H9 (cell line): Measurements from ENCODE around the gene DICER1. TPM values are rescaled to one million over a fixed set of nuclear protein-coding genes. Genes with fewer than 3 reads are reported as not detected.

ENCODE experiments used
- DNase-seq: peaks from one replicate; pipeline ENCODE4 v3.0.0-alpha.2; 2017
- H2AFZ ChIP-seq: one replicate; pipeline ENCODE4 v1.6.1; 2013; ENCODE audit warnings: mild to moderate bottlenecking, low read length, control low read depth, moderate library complexity
- H2AK5ac ChIP-seq: 2 replicates; pipeline ENCODE4 v1.6.1; 2013; ENCODE audit warnings: low read length, control low read depth, mixed read lengths; ENCODE audit not compliant: insufficient read length
- H2BK120ac ChIP-seq: one replicate; pipeline ENCODE4 v1.6.1; 2013; ENCODE audit warnings: low read depth, mild to moderate bottlenecking, low read length, control low read depth, inconsistent platforms; ENCODE audit not compliant: poor library complexity, severe bottlenecking
- H2BK12ac ChIP-seq: 2 replicates; pipeline ENCODE4 v1.6.1; 2013; ENCODE audit warnings: low read length, control low read depth, mixed read lengths, low read depth; ENCODE audit not compliant: insufficient read length
- H2BK15ac ChIP-seq: 2 replicates; pipeline ENCODE4 v1.6.1; 2013; ENCODE audit warnings: low read depth, low read length, control low read depth
- H2BK20ac ChIP-seq: one replicate; pipeline ENCODE4 v1.6.1; 2013; ENCODE audit warnings: low read depth, mild to moderate bottlenecking, low read length, control low read depth, inconsistent platforms; ENCODE audit not compliant: poor library complexity, severe bottlenecking
- H2BK5ac ChIP-seq: 2 replicates; pipeline ENCODE4 v1.6.1; 2013; ENCODE audit warnings: low read length, control low read depth, mixed read lengths; ENCODE audit not compliant: insufficient read length
- H3K14ac ChIP-seq: 2 replicates; pipeline ENCODE4 v1.6.1; 2013; ENCODE audit warnings: low read length, control low read depth; ENCODE audit not compliant: insufficient read depth
- H3K18ac ChIP-seq: 2 replicates; pipeline ENCODE4 v1.6.1; 2013; ENCODE audit warnings: low read depth, mild to moderate bottlenecking, mixed read lengths, low read length, control low read depth; ENCODE audit not compliant: insufficient read length
- H3K23ac ChIP-seq: 2 replicates; pipeline ENCODE4 v1.6.1; 2013; ENCODE audit warnings: low read length, control low read depth, mixed read lengths, low read depth; ENCODE audit not compliant: insufficient read length
- H3K23me2 ChIP-seq: 2 replicates; pipeline ENCODE4 v1.6.1; 2013; ENCODE audit warnings: low read depth, mild to moderate bottlenecking, mixed read lengths, low read length, control low read depth; ENCODE audit not compliant: insufficient read length, poor library complexity, severe bottlenecking
- H3K27ac ChIP-seq: 2 replicates; pipeline ENCODE4 v1.5.1; 2013; ENCODE audit warnings: low read length, control low read depth, mixed read lengths, low read depth; ENCODE audit not compliant: insufficient read length
- H3K27me3 ChIP-seq: 2 replicates; pipeline ENCODE4 v1.6.1; 2013; ENCODE audit warnings: low read length, control low read depth, inconsistent platforms; ENCODE audit not compliant: insufficient read depth
- H3K4ac ChIP-seq: 2 replicates; pipeline ENCODE4 v1.6.1; 2013; ENCODE audit warnings: low read depth, mild to moderate bottlenecking, control low read depth, inconsistent platforms, low read length, moderate library complexity
- H3K4me1 ChIP-seq: 2 replicates; pipeline ENCODE4 v1.6.1; 2013; ENCODE audit warnings: low read length, control low read depth, inconsistent platforms; ENCODE audit not compliant: insufficient read depth
- H3K4me2 ChIP-seq: 2 replicates; pipeline ENCODE4 v1.6.1; 2013; ENCODE audit warnings: low read length, control low read depth, mixed read lengths; ENCODE audit not compliant: insufficient read length, insufficient read depth
- H3K56ac ChIP-seq: 2 replicates; pipeline ENCODE4 v1.6.1; 2013; ENCODE audit warnings: low read depth, mild to moderate bottlenecking, mixed read lengths, low read length, control low read depth; ENCODE audit not compliant: insufficient read length
- H3K79me1 ChIP-seq: 2 replicates; pipeline ENCODE4 v1.6.1; 2013; ENCODE audit warnings: low read depth, mild to moderate bottlenecking, moderate library complexity, low read length, control low read depth, inconsistent platforms; ENCODE audit not compliant: insufficient read depth, poor library complexity, severe bottlenecking
- H3K79me2 ChIP-seq: 2 replicates; pipeline ENCODE4 v1.6.1; 2013; ENCODE audit warnings: low read length, control low read depth, inconsistent platforms; ENCODE audit not compliant: insufficient read depth
- H3K9ac ChIP-seq: 2 replicates; pipeline ENCODE4 v1.6.1; 2013; ENCODE audit warnings: low read length, control low read depth, mixed read lengths; ENCODE audit not compliant: insufficient read length; ENCODE audit errors: extremely low read depth
- H3K9me3 ChIP-seq: one replicate; pipeline ENCODE4 v1.6.1; 2013; ENCODE audit warnings: low read depth, low read length, inconsistent platforms; ENCODE audit not compliant: control insufficient read depth
- H3T11ph ChIP-seq: one replicate; pipeline ENCODE4 v1.6.1; 2013; ENCODE audit warnings: mild to moderate bottlenecking, low read length, control low read depth, inconsistent platforms
- H4K20me1 ChIP-seq: one replicate; pipeline ENCODE4 v1.6.1; 2013; ENCODE audit not compliant: control insufficient read depth, insufficient read length, insufficient read depth
- H4K5ac ChIP-seq: 2 replicates; pipeline ENCODE4 v1.6.1; 2013; ENCODE audit warnings: low read depth, mild to moderate bottlenecking, mixed read lengths, low read length, control low read depth; ENCODE audit not compliant: insufficient read length
- H4K8ac ChIP-seq: replicated peaks from 2 replicates; pipeline ENCODE4 v1.6.1; 2013; ENCODE audit warnings: low read length, control low read depth, mixed read lengths, low read depth; ENCODE audit not compliant: insufficient read length
- H4K91ac ChIP-seq: 2 replicates; pipeline ENCODE4 v1.6.1; 2013; ENCODE audit warnings: low read depth, mild to moderate bottlenecking, moderate library complexity, mixed read lengths, low read length, control low read depth; ENCODE audit not compliant: insufficient read length
- H3K27ac Mint-ChIP-seq, 3 experiments: 2 replicates in 2 of 3; 3 replicates in 1 of 3; pipeline ENCODE4 v1.8.0; 2020 to 2021; ENCODE audit warnings: mixed read lengths in 3 of 3, mild to moderate bottlenecking in 1 of 3, moderate library complexity in 1 of 3
- H3K27me3 Mint-ChIP-seq: 2 replicates; pipeline ENCODE4 v1.8.0; 2021; ENCODE audit warnings: low read depth, mild to moderate bottlenecking, moderate library complexity, mixed read lengths
- H3K36me3 Mint-ChIP-seq, 3 experiments: 2 replicates in 2 of 3; 3 replicates in 1 of 3; pipeline ENCODE4 v1.8.0; 2020 to 2021; ENCODE audit warnings: low read depth in 3 of 3, mixed read lengths in 3 of 3; ENCODE audit not compliant: insufficient read depth in 1 of 3
- H3K4me1 Mint-ChIP-seq, 2 experiments: 2 replicates each; pipeline ENCODE4 v1.8.0; 2020; ENCODE audit warnings: mixed read lengths in 2 of 2
- H3K4me3 Mint-ChIP-seq, 2 experiments: 2 replicates in 1 of 2; 3 replicates in 1 of 2; pipeline ENCODE4 v1.8.0; 2020 to 2021; ENCODE audit warnings: mild to moderate bottlenecking in 2 of 2, mixed read lengths in 2 of 2, moderate library complexity in 1 of 2
- H3K9me3 Mint-ChIP-seq, 2 experiments: 2 replicates in 1 of 2; 3 replicates in 1 of 2; pipeline ENCODE4 v1.8.0; 2020; ENCODE audit warnings: mild to moderate bottlenecking in 2 of 2, mixed read lengths in 2 of 2, moderate library complexity in 1 of 2
- WGBS: extraction: QIAGEN DNeasy Blood & Tissue Kit; methylation state at CpG from one replicate; pipeline ENCODE4 v1.1.7; 2013; ENCODE audit warnings: missing lambda C conversion rate, low lambda C conversion rate, mixed read lengths; ENCODE audit not compliant: insufficient read length; ENCODE audit errors: extremely low coverage; 5-methylcytosine and 5-hydroxymethylcytosine counted together
- total RNA-seq: library from RNA; stranded (reverse); gene quantifications from 2 replicates; pipeline ENCODE4 v1.2.1, GENCODE V29; 2021
- TF ChIP-seq, protein P1 (sequence below): fragments of 200-600 bp; sonication (generic); conservative IDR thresholded peaks from 3 replicates; pipeline ENCODE4 v1.8.0; 2021; ENCODE audit warnings: antibody characterized with exemption, mild to moderate bottlenecking

DICER1 gene
- total RNA-seq, 1 experiment from 2014 or later: 57.0 TPM

DNA sequence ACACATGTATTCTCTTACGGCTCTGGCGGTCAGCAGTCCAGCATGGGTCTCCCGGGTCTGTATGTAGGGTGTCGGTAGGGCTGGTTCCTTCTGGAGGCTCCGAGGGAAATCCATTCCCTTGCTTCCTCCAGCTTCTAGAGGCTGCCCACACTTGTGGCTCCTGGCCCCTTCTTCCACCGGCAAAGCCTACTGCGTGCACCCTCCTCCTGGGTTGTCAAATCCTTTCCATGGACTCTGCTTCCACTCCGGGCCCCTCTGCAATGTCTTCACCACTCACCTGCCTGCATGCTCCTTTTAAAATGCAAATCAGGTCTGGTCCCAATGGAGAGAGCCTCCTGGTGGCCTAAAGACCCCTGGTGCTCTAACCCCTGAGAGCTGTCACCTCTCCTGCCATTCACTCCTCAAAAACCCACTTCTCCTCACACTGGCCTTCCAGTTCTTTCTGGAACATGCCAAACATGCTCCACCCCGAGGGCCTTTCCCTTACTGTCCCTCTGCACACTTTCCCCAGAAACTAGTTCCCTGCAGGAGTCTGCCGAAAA lies 108.5 kb downstream of the DICER1 start:
- Mint-ChIP-seq H3K4me3 (no peak overlapping the region; a peak in 1 of 5 replicates), H3K27ac (peak overlapping the region in 1 of 3 experiments; percentile 21; a peak in 3 of 7 replicates), H3K4me1 (peaks cover 24 to 36% of the 10 kb centered on the region in 2 experiments), H3K36me3 (no peaks in the 10 kb centered on the region; a peak in 1 of 7 replicates), H3K27me3 (peaks cover 60% of the 10 kb centered on the region), H3K9me3 (no peaks in the 10 kb centered on the region; a peak in 2 of 5 replicates)
- H3K9me3 ChIP-seq: no peaks in the 10 kb centered on the region
- no peak overlapping the region for H2BK12ac ChIP-seq
- no peaks in the 10 kb centered on the region for H4K20me1 ChIP-seq
- no peak overlapping the region for H2BK20ac ChIP-seq
- H3K79me2 ChIP-seq: no peaks in the 10 kb centered on the region
- H4K8ac ChIP-seq: no peak overlapping the region
- no peak overlapping the region for H2AK5ac ChIP-seq
- H2BK15ac ChIP-seq: no peak overlapping the region
- no peak overlapping the region for H3T11ph ChIP-seq
- H3K14ac ChIP-seq: no peak overlapping the region
- H3K27ac ChIP-seq: no peak overlapping the region
- H2AFZ ChIP-seq: no peak overlapping the region
- no CpG with 5 or more reads among the region's 10 CpGs for WGBS
- H3K18ac ChIP-seq: no peak overlapping the region
- H3K4me2 ChIP-seq: no peak overlapping the region
- no peak overlapping the region for H3K9ac ChIP-seq
- no peak overlapping the region for H3K56ac ChIP-seq
- H3K27me3 ChIP-seq: no peaks in the 10 kb centered on the region
- DNase-seq: peak; percentile 30
- H3K79me1 ChIP-seq: no peaks in the 10 kb centered on the region
- H2BK5ac ChIP-seq: no peak overlapping the region
- no peaks in the 10 kb centered on the region for H3K4me1 ChIP-seq
- H3K23me2 ChIP-seq: no peaks in the 10 kb centered on the region
- no peak overlapping the region for H3K4ac ChIP-seq
- no peak overlapping the region for H4K91ac ChIP-seq
- H3K23ac ChIP-seq: no peak overlapping the region
- no peak overlapping the region for H2BK120ac ChIP-seq
- TF ChIP-seq, protein P1, sequence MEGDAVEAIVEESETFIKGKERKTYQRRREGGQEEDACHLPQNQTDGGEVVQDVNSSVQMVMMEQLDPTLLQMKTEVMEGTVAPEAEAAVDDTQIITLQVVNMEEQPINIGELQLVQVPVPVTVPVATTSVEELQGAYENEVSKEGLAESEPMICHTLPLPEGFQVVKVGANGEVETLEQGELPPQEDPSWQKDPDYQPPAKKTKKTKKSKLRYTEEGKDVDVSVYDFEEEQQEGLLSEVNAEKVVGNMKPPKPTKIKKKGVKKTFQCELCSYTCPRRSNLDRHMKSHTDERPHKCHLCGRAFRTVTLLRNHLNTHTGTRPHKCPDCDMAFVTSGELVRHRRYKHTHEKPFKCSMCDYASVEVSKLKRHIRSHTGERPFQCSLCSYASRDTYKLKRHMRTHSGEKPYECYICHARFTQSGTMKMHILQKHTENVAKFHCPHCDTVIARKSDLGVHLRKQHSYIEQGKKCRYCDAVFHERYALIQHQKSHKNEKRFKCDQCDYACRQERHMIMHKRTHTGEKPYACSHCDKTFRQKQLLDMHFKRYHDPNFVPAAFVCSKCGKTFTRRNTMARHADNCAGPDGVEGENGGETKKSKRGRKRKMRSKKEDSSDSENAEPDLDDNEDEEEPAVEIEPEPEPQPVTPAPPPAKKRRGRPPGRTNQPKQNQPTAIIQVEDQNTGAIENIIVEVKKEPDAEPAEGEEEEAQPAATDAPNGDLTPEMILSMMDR: peak; percentile 15; the same call in 2 of the 3 replicates
- no peak overlapping the region for H4K5ac ChIP-seq
